Esophagus muscularis mucosa (tissue), 4 donors: Measurements from ENCODE around the gene TEC. TPM values are rescaled to one million over a fixed set of nuclear protein-coding genes. Genes with fewer than 3 reads are reported as not detected.

ENCODE experiments used
- DNase-seq: peaks from one replicate; pipeline ENCODE4 v3.0.0-alpha.2; 2017; ENCODE audit errors: extremely low spot score
- H3K27ac ChIP-seq, 4 donors: fragments of 200-600 bp; sonication (generic); replicated peaks in 1 of 4; 1 replicate in 3 of 4; 2 replicates in 1 of 4; pipeline ENCODE4 v1.5.1; 2016 to 2019; ENCODE audit warnings: mild to moderate bottlenecking in 1 of 4
- H3K27me3 ChIP-seq, 4 donors: fragments of 200-600 bp; sonication (generic); one replicate each; pipeline versions ENCODE4 v1.5.1 to v1.6.0; 2016 to 2019
- H3K36me3 ChIP-seq, 4 donors: fragments of 200-600 bp; sonication (generic); one replicate each; pipeline ENCODE4 v1.5.1; 2016 to 2019
- H3K4me1 ChIP-seq, 4 donors: fragments of 200-600 bp; sonication (generic); one replicate each; pipeline ENCODE4 v1.5.1; 2016 to 2019
- H3K4me3 ChIP-seq, 4 donors: fragments of 200-600 bp; sonication (generic); 1 replicate in 2 of 4; 2 replicates in 2 of 4; pipeline ENCODE4 v1.5.1; 2016 to 2019; ENCODE audit warnings: mild to moderate bottlenecking in 4 of 4, moderate library complexity in 1 of 4
- H3K9me3 ChIP-seq, 4 donors: fragments of 200-600 bp; sonication (generic); 1 replicate in 3 of 4; 2 replicates in 1 of 4; pipeline ENCODE4 v1.5.1; 2016 to 2019
- EP300 ChIP-seq: sonication (generic); formaldehyde crosslinking; IDR thresholded peaks from one replicate; pipeline ENCODE4 v1.6.1; 2017; ENCODE audit warnings: antibody characterized with exemption
- POLR2A ChIP-seq: fragments of 450-650 bp; IDR thresholded peaks from one replicate; pipeline ENCODE4 v1.6.1; 2017; ENCODE audit warnings: antibody characterized with exemption, moderate library complexity, mild to moderate bottlenecking, low read depth
- POLR2AphosphoS5 ChIP-seq, 2 donors: sonication (generic); formaldehyde crosslinking; IDR thresholded peaks; one replicate each; pipeline ENCODE4 v1.6.1; 2017; ENCODE audit warnings: antibody characterized with exemption in 2 of 2
- WGBS: methylation state at CpG from one replicate; pipeline ENCODE4 v1.1.5; 2018; 5-methylcytosine and 5-hydroxymethylcytosine counted together
- intact Hi-C: fragments of 100-400 bp; cut with DNase I; formaldehyde crosslinking; loops from one replicate; pipeline ENCODE4 v1.15.1; 2023
- small RNA-seq, 3 donors: library from RNA; depleted of rRNA; stranded (forward); fragments of <200 nt; gene quantifications; one replicate each; pipeline ENCODE3, GENCODE V24; 2016
- total RNA-seq, 4 donors: library from RNA; depleted of rRNA; stranded (reverse); fragments of >200 nt; gene quantifications; one replicate each; pipeline versions ENCODE4 v1.1.0 to v1.2.1, GENCODE V29; 2016
- TF ChIP-seq, protein P1 (sequence below), 3 experiments: fragments of 200-600 bp in 2 of 3; fragments of 450-650 bp in 1 of 3; sonication (generic) in 2 of 3; IDR thresholded peaks; one replicate each; pipeline ENCODE4 v1.5.1; 2017 to 2019; ENCODE audit warnings: antibody characterized with exemption in 3 of 3, mild to moderate bottlenecking in 2 of 3, moderate library complexity in 1 of 3

TEC gene
- total RNA-seq, 4 donors from 2014 or later, result 1.5 to 2.2 (median 1.9) TPM

GRCh38 chr4:48093991-48094416, 175.6 kb downstream of the TEC start:
- whole genome bisulfite sequencing, result 70% methylated on average over 3 of the region's 3 CpGs
- Histone ChIP-seq H3K4me1 (no peaks in the 10 kb centered on the region), H3K9me3 (no peaks in the 10 kb centered on the region), H3K27me3 (no peaks in the 10 kb centered on the region), H3K36me3 (no peaks in the 10 kb centered on the region), H3K4me3 (no peak overlapping the region), H3K27ac (no peak overlapping the region)
- intact Hi-C loops, result no loop called here
- no peak for DNase-seq
- TF ChIP-seq POLR2A (no peak), POLR2AphosphoS5 (IDR thresholded peaks at IDR 0.05) (no peak), EP300 (no peak)
- TF ChIP-seq, protein P1, sequence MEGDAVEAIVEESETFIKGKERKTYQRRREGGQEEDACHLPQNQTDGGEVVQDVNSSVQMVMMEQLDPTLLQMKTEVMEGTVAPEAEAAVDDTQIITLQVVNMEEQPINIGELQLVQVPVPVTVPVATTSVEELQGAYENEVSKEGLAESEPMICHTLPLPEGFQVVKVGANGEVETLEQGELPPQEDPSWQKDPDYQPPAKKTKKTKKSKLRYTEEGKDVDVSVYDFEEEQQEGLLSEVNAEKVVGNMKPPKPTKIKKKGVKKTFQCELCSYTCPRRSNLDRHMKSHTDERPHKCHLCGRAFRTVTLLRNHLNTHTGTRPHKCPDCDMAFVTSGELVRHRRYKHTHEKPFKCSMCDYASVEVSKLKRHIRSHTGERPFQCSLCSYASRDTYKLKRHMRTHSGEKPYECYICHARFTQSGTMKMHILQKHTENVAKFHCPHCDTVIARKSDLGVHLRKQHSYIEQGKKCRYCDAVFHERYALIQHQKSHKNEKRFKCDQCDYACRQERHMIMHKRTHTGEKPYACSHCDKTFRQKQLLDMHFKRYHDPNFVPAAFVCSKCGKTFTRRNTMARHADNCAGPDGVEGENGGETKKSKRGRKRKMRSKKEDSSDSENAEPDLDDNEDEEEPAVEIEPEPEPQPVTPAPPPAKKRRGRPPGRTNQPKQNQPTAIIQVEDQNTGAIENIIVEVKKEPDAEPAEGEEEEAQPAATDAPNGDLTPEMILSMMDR (IDR thresholded peaks at IDR 0.05), result no peak

GRCh38 chr4:48090621-48091020, 179.0 kb downstream of the TEC start:
- Histone ChIP-seq H3K4me1 (no peaks in the 10 kb centered on the region), H3K27ac (no peak overlapping the region), H3K36me3 (no peaks in the 10 kb centered on the region), H3K4me3 (no peak overlapping the region), H3K9me3 (no peaks in the 10 kb centered on the region), H3K27me3 (no peaks in the 10 kb centered on the region)
- no peak for TF ChIP-seq POLR2A
- no peak for TF ChIP-seq EP300
- TF ChIP-seq, protein P1 (IDR thresholded peaks at IDR 0.05), result no peak
- no peak for TF ChIP-seq POLR2AphosphoS5 (IDR thresholded peaks at IDR 0.05)
- DNase-seq, result no peak
- intact Hi-C loops, result no loop called here
- 65% methylated on average over 5 of the region's 5 CpGs for WGBS

DNA sequence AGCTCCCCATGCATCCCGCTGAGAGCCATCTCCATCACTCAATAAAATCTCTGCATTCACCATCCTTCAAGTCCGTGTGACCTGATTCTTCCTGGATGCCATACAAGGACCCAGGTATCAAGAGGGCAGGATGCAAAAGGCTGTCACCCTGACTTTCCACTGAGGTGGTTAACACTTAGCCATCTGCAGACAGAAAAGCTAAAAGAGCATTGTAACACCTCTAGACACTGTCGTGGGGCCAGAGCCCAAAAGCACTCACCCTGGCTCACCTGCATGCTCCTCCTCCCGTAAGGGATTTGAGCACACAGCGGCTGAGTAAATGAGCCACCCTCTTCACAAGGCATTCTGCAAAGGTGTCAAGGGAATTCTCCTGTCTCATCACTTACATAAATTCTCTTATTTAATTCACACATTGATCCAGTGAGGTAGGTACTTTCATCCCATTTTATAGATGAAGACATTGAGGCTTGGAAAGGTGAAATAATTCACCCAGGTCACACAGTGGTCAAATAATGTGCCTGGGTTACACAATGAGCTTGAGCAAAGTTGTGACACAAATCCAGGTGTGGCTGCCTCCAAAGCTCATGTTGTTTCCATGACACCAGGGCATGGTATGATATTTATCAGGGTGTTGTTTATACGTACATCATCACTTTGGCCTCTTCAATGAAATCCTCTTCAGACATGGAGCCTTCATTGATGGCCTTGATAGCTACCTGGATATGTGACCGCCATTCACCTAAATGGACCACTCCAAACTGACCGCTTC, 183.6 kb downstream of the TEC start:
- WGBS, result 64% methylated on average over 8 of the region's 8 CpGs
- no peaks in the 10 kb centered on the region for H3K27me3 ChIP-seq
- intact Hi-C loops, result loop anchor here (2.0 to 10.0 kb wide), 2 partner anchors 83 to 421 kb away; no protein-coding TSS in a partner anchor
- no peaks in the 10 kb centered on the region for H3K9me3 ChIP-seq
- DNase-seq, result no peak
- H3K36me3 ChIP-seq, result no peaks in the 10 kb centered on the region
- H3K4me3 ChIP-seq, result no peak overlapping the region
- no peak overlapping the region for H3K27ac ChIP-seq
- TF ChIP-seq POLR2A (no peak), EP300 (no peak), POLR2AphosphoS5 (IDR thresholded peaks at IDR 0.05) (no peak)
- TF ChIP-seq, protein P1 (IDR thresholded peaks at IDR 0.05), result no peak
- no peaks in the 10 kb centered on the region for H3K4me1 ChIP-seq

Small RNA genes lying within 50 kb of the gene (small RNA-seq; reads per million reads assigned to genes)
- gene RF00019, result 0 reads per million in 3 donors
- gene RF00026, result 0 reads per million in 3 donors
- gene RNU6-838P, result 0 reads per million in 3 donors

Other genes starting within 250 kb of the TEC start
- gene TXK, start 135.6 kb downstream of the TEC start, total RNA-seq, result 1 to 10 TPM in 3 of 4 donors, under 1 TPM in 1; 0.92 to 2.1 (median 1.1) TPM
- gene SLAIN2, start 71.7 kb upstream of the TEC start, total RNA-seq, result 100 to 1,000 TPM in 2 of 4 donors, 10 to 100 TPM in 2; 82.5 to 165 (median 111) TPM
- gene SLC10A4, start 213.5 kb upstream of the TEC start, total RNA-seq, result under 1 TPM in 3 of 4 donors, not detected in 1; 0.32 to 0.66 (median 0.46) TPM
- not detected for gene ZAR1, start 220.4 kb upstream of the TEC start, total RNA-seq